ENCODE results near the gene AKAP4. TPM values are rescaled to one million over a fixed set of nuclear protein-coding genes. Genes with fewer than 3 reads are reported as not detected.

Gene AKAP4
- total and polyA plus RNA-seq, 4 donors = not detected

GRCh38 chrX:50161127-50161526 lies 39.7 kb downstream of the AKAP4 start:
- DNase-seq (ENCODE audit: low spot score) = no peak
- WGBS = 81% methylated on average over 3 of the region's 3 CpGs

GRCh38 chrX:50158593-50158992 lies 42.2 kb downstream of the AKAP4 start:
- H3K4me3 ChIP-seq (ENCODE audit: low read depth in 1 of 3, low read length in 3 of 3) = no peak overlapping the region
- no peak overlapping the region for H3K9ac ChIP-seq (ENCODE audit: low read depth in 1 of 2, low read length in 2 of 2)
- TF ChIP-seq ATF3 (IDR thresholded peaks at IDR 0.05) (no peak), HNF4A (conservative IDR thresholded peaks at IDR 0.05) (no peak), HNF4G (IDR thresholded peaks at IDR 0.05) (no peak)
- TF ChIP-seq, protein P1, sequence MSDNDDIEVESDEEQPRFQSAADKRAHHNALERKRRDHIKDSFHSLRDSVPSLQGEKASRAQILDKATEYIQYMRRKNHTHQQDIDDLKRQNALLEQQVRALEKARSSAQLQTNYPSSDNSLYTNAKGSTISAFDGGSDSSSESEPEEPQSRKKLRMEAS (IDR thresholded peaks at IDR 0.05) = no peak
- TF ChIP-seq, protein P2, sequence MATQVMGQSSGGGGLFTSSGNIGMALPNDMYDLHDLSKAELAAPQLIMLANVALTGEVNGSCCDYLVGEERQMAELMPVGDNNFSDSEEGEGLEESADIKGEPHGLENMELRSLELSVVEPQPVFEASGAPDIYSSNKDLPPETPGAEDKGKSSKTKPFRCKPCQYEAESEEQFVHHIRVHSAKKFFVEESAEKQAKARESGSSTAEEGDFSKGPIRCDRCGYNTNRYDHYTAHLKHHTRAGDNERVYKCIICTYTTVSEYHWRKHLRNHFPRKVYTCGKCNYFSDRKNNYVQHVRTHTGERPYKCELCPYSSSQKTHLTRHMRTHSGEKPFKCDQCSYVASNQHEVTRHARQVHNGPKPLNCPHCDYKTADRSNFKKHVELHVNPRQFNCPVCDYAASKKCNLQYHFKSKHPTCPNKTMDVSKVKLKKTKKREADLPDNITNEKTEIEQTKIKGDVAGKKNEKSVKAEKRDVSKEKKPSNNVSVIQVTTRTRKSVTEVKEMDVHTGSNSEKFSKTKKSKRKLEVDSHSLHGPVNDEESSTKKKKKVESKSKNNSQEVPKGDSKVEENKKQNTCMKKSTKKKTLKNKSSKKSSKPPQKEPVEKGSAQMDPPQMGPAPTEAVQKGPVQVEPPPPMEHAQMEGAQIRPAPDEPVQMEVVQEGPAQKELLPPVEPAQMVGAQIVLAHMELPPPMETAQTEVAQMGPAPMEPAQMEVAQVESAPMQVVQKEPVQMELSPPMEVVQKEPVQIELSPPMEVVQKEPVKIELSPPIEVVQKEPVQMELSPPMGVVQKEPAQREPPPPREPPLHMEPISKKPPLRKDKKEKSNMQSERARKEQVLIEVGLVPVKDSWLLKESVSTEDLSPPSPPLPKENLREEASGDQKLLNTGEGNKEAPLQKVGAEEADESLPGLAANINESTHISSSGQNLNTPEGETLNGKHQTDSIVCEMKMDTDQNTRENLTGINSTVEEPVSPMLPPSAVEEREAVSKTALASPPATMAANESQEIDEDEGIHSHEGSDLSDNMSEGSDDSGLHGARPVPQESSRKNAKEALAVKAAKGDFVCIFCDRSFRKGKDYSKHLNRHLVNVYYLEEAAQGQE (IDR thresholded peaks at IDR 0.05) = no peak
- TF ChIP-seq, protein P3, sequence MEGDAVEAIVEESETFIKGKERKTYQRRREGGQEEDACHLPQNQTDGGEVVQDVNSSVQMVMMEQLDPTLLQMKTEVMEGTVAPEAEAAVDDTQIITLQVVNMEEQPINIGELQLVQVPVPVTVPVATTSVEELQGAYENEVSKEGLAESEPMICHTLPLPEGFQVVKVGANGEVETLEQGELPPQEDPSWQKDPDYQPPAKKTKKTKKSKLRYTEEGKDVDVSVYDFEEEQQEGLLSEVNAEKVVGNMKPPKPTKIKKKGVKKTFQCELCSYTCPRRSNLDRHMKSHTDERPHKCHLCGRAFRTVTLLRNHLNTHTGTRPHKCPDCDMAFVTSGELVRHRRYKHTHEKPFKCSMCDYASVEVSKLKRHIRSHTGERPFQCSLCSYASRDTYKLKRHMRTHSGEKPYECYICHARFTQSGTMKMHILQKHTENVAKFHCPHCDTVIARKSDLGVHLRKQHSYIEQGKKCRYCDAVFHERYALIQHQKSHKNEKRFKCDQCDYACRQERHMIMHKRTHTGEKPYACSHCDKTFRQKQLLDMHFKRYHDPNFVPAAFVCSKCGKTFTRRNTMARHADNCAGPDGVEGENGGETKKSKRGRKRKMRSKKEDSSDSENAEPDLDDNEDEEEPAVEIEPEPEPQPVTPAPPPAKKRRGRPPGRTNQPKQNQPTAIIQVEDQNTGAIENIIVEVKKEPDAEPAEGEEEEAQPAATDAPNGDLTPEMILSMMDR (IDR thresholded peaks at IDR 0.05; ENCODE audit: low read depth, low read length, missing input control) = no peak
- WGBS = 60% methylated on average over 1 of the region's 1 CpG
- no peaks in the 10 kb centered on the region for H3K36me3 ChIP-seq (ENCODE audit: control insufficient read depth in 4 of 4, insufficient read depth in 3 of 4, low read depth in 1 of 4, low read length in 3 of 4)
- no peaks in the 10 kb centered on the region for H3K4me1 ChIP-seq (ENCODE audit: control insufficient read depth in 4 of 4, insufficient read depth in 4 of 4, low read length in 3 of 4)
- H3K27ac ChIP-seq (ENCODE audit: low read depth in 1 of 2, low read length in 2 of 2) = no peak overlapping the region
- no peaks in the 10 kb centered on the region for H3K27me3 ChIP-seq (ENCODE audit: control insufficient read depth in 4 of 4, insufficient read depth in 4 of 4, low read length in 3 of 4)
- no peaks in the 10 kb centered on the region for H3K9me3 ChIP-seq (ENCODE audit: control insufficient read depth in 4 of 4, low read length in 3 of 4)
- no peak for DNase-seq (ENCODE audit: low spot score)

More at GRCh38 chrX:50161127-50161526, 39.7 kb downstream of the AKAP4 start:
- Histone ChIP-seq H3K9me3 (ENCODE audit: control insufficient read depth in 4 of 4, low read length in 3 of 4) (no peaks in the 10 kb centered on the region), H3K4me3 (ENCODE audit: low read depth in 1 of 3, low read length in 3 of 3) (no peak overlapping the region), H3K27me3 (ENCODE audit: control insufficient read depth in 4 of 4, insufficient read depth in 4 of 4, low read length in 3 of 4) (no peaks in the 10 kb centered on the region), H3K9ac (ENCODE audit: low read depth in 1 of 2, low read length in 2 of 2) (no peak overlapping the region), H3K27ac (ENCODE audit: low read depth in 1 of 2, low read length in 2 of 2) (no peak overlapping the region), H3K36me3 (ENCODE audit: control insufficient read depth in 4 of 4, insufficient read depth in 3 of 4, low read depth in 1 of 4, low read length in 3 of 4) (no peaks in the 10 kb centered on the region), H3K4me1 (ENCODE audit: control insufficient read depth in 4 of 4, insufficient read depth in 4 of 4, low read length in 3 of 4) (no peaks in the 10 kb centered on the region)
- TF ChIP-seq SP1 (IDR thresholded peaks at IDR 0.05) = no peak
- TF ChIP-seq GABPA (IDR thresholded peaks at IDR 0.05 in 1 of 2, conservative IDR thresholded peaks at IDR 0.05 in 1 of 2) = no peak
- TF ChIP-seq, protein P1 (IDR thresholded peaks at IDR 0.05) = no peak
- TF ChIP-seq RAD21 (IDR thresholded peaks at IDR 0.05) = no peak
- no peak for TF ChIP-seq TAF1 (conservative IDR thresholded peaks at IDR 0.05)
- TF ChIP-seq, protein P3 (IDR thresholded peaks at IDR 0.05; ENCODE audit: low read depth, low read length, missing input control) = no peak
- no peak for TF ChIP-seq HNF4A (conservative IDR thresholded peaks at IDR 0.05)
- TF ChIP-seq HNF4G (IDR thresholded peaks at IDR 0.05) = no peak
- TF ChIP-seq EGR1 (IDR thresholded peaks at IDR 0.05; ENCODE audit: low read depth in 2 of 2) = no peak
- no peak for TF ChIP-seq FOXA1 (IDR thresholded peaks at IDR 0.05)

Measured in liver (tissue), 9 donors.